GM19455 (cell line): ENCODE measurements around the gene SPEN.
A peak's percentile ranks its signal among the peaks of the same experiment; 100 is the strongest.

ENCODE experiments used
- ATAC-seq: cut with Tn5 transposase; IDR thresholded peaks from one replicate; pipeline ENCODE4 v1.9.1; 2021; ENCODE audit not compliant: unreplicated experiment

The SPEN gene

GRCh38 chr1:15945832-15946448 lies 98.4 kb downstream of the SPEN start:
- no peak for ATAC-seq

DNA sequence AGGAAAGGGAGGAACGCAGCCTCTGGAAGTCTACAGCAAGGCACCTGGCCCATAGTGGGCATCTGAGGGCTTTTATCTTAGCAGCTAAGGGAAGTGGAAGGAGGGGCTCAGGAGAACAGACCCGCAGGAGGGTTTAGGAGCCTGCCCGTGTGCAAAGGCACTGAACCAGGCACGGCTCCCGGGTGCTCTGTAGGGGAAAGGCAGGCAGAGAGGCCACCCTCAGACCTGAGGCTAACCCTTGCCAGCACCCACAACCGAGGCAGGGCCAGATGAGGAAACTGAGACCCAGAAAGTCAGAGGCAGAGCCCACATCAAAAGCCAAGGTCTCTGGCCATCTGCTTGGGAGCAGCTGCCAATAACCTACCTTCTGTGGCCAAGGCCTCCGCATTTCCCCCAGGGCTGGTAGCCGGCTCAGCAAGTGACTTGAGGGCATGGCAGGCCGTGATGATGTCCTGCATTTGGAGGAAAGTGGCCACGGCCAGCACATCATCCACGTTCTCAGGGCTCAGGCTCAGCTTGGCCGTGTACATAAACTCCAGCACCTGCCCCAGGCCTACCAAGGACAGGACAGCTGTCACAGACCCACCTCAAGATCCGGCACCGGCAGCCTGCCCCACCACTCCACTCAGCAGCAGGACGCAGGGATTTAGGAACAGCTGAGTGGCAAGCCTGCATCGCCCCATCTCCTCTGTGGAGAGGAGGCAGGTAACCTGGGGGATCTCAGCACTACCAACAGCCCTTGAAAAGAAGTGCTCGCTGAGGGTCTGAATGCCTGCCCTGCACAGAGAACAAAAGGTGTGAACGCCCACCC lies 99.3 kb downstream of the SPEN start:
- ATAC-seq: no peak

DNA sequence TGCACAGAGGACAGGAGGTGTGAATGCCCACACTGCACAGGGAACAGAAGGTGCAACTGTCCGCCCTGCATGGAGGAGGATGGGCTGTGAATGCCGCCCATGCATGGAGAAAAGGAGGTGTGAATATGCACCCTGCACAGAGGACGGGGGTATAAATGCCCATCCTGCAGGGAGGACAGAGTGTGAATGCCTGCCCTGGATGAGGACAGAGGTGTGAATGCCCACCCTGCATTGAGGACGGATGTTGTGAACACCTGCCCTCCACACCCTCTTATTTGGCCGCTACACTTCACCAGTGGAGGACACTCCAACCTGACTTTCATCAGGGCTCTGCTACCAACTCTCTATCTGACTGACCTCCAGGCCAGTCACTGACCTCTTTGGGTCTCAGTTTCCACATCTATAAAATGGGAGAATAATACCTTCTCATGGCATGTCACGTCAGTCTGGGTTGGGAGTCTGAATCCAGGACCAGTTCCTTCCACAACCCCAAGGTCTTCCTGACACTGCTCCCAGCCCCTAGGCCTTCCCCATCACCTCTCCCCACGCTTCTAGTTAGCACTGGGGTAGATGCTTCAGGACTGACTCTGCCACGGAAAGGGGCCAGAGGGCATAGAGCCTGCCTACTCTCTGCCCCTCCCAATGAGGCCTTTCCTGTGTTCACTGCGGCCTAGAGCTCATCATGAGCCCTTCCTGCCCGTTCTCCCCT lies 100.0 kb downstream of the SPEN start:
- ATAC-seq: no peak

DNA sequence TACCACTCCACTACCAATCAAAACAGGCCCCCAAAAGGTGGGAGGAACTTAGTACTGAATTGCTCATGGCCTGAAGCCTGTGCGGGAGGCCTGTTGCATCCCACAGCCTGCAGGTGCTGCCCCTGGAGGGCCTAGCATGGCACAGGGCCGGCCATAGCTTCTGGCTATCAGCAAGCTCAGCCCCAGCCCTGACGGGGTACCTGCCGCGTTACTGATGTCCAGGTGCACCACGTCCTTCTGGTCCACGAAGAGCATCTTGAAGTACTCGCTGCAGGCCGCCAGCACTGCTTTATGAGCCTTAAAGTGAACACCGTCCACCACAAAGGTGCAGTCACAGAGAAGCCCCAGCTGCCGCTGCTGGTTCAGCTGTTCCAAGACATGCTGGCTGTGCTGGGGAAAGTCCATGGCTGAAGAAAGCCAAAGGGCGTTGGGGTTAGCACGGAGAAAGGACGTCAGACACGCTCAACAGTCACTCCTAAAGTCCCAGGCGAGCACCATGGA lies 100.6 kb downstream of the SPEN start:
- no peak for ATAC-seq

DNA sequence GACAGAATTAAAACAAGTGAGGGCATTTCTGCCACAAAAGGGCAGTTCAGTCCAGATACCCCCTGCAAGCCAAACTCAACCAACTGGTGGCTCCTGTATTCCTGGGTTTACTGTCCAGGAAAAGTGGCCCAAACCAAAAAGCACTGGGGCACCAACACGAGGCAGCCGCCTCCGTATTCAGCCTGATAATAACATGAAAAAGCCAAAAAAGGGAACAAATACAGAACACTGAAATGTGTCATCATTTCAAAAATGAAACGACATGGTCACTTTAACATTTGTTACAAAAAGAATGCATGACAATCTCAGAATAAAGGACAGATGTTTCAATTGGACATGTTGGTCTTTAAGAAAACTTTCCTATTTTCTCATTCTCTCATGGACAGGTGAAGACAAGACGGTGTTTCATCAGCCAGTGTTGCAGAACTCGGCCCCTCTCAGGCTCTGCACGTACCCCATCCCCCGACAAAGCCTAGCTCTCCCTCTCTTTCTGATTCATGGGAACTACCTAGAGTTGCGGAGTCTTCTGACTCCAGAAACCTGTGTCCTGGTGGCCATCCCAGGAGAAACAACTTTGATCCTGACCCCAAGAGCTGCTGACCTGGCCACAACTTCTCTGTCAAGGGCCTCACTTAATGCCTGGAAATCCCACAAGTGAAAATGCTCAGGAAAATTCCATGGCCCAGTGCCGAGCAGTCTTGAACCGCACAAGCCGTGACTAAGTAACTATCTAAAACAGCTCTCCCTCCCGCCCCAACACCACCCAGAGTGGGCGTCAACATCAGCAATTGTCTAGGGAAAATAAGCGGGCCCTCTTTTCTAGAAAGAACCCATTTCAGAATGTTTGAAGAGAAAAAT lies 101.3 kb downstream of the SPEN start:
- ATAC-seq: peak; percentile 1

- ATAC-seq: peak; percentile 76
Measured at GRCh38 chr1:15949453-15950245, 102.1 kb downstream of the SPEN start.

- no peak for ATAC-seq
Measured at GRCh38 chr1:15950302-15950701, 102.8 kb downstream of the SPEN start.

DNA sequence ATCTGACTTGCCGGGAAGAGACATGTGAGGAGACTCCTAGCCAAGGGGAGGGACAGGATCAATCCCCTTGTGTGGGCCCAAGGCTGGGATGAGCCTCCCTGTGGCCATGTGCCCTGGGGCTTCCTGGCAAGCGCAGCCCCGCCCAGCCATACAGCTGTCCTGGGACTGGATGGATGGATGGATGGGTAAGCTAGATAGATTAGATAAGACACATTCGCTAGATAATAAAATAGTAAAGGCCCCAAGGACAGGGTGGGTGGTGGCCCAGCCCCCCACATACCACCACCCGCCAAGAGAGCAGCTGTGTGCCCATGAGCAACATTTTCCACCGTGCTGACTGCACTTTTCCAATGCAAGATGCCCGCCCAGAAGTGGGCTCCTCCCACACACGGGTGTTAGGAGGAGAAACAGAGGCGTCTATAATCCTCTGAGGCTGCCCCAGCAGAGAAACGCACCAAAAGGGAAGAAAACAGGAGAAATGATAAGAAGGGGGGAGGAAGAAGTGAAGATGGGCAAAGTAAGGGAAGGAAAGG lies 103.3 kb downstream of the SPEN start:
- no peak for ATAC-seq

DNA sequence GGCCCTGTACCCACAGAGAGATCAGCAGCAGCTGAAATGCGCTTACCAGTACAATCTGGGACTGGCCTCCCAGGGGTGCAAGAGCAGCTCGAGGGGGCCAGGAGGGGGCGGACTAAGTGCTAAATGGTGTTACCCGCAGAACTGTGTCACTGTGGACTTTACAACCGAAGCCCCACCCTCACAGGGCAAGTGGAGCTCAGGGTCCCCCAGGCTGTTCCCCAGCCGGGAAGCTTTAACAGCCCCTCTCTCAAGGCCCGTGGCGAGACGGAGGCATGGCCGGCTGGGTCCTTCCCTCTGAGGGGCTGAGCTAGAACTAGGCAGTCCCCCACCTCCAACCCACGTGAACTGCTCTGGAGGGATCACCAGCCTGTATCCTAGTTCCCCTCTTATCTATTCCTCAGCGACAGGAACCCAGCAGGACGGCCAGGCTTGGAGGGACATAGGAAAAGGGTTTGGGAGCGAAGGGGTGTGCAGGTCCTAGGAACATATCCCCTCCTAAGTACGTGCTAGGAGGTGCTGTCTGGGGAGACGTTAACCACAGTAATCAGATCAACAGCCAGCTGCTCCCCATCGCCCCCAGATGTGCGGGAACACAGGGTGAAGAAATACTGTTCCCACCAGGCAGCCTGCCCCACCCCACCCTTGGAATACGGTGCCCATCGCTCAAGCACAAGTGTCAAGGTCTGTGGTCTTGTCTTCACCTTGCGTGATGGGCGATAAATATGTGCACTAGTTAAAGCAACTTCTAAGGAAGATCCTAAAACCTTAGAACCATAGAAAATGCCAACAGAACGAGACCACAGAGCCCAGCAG lies 104.0 kb downstream of the SPEN start:
- no peak for ATAC-seq

- no peak for ATAC-seq
Measured at GRCh38 chr1:15952317-15953258, 105.1 kb downstream of the SPEN start.

DNA sequence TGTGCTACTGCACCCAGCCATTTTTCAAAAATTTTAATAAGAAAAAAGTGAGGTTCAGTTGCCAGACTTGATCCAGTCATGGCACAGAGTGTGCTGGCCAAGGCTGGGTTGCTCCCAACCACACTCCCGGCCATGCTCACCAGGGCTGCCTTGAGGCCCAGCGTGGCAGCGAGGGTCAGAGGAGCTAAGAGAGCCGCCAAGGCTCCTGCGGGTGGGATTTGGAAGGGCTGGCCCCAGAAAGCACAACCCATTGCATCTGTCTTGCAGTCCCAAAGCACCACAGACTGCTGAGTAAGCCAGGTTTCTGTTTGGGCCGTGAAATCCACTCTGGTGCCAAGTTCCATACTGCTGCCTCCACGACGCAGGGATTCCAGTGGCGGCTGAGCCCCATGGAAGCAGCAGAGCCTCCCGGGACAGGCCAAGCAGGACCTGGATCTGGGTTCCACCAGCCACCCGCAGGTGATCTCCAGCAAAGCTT lies 105.8 kb downstream of the SPEN start:
- no peak for ATAC-seq

DNA sequence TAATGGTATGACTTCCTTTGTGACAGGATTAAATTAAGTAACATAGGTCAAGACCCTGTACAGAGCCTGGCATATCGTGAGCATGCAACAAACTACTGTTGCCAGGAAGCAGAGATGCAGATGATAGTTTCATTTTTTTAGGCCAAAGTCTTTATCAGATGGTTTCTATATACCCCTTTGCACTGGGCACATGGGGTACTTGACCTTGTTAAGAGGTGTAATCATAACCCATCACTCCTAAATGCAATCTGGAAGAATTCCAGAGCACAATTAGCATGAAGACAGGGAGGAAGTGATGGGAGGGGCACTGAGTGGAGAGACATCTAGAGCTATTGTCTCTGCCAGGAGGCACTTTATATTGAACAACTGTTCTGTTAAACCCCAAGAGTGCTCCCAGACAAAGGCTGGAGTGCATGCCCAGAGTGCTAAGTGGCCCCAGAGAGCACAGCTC lies 106.3 kb downstream of the SPEN start:
- ATAC-seq: no peak

DNA sequence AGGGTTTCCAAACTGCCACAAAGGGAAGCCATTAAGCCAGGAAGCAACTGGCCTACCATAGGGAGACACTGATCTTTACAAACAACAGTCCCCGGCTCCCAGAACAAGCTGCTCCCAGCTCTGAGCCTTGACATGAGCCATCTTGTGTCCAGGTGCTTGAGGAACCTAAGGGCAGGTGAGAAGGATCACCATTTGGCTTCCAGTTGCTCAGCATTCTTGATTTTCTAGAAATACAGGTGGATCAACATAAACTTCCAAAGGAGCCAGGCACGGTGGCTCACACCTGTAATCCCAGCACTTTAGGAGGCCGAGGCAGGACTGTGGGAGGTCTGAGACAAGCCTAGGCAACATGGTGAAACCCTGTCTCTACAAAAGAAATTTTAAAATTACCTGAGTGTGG lies 106.8 kb downstream of the SPEN start:
- no peak for ATAC-seq

- ATAC-seq: no peak
Measured at GRCh38 chr1:15955552-15955951, 108.0 kb downstream of the SPEN start.

DNA sequence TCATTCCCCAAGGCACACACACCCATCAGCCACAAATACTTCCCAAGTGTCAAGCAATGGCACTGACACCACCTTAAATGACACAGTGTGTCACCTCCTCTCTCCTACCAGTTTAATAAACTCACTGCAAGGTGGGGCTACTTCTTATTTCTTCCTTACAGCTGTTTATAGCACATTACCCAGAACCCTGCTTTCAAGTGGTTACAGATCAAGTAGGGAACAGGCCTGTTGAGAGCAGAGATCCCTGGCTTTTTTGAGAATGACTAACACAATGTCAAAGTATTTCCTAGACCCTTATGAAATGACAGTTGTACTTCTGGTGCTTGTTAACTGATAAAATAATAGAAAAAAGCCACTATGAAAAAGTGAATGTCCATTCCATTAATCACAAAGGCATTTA lies 108.6 kb downstream of the SPEN start:
- ATAC-seq: no peak

DNA sequence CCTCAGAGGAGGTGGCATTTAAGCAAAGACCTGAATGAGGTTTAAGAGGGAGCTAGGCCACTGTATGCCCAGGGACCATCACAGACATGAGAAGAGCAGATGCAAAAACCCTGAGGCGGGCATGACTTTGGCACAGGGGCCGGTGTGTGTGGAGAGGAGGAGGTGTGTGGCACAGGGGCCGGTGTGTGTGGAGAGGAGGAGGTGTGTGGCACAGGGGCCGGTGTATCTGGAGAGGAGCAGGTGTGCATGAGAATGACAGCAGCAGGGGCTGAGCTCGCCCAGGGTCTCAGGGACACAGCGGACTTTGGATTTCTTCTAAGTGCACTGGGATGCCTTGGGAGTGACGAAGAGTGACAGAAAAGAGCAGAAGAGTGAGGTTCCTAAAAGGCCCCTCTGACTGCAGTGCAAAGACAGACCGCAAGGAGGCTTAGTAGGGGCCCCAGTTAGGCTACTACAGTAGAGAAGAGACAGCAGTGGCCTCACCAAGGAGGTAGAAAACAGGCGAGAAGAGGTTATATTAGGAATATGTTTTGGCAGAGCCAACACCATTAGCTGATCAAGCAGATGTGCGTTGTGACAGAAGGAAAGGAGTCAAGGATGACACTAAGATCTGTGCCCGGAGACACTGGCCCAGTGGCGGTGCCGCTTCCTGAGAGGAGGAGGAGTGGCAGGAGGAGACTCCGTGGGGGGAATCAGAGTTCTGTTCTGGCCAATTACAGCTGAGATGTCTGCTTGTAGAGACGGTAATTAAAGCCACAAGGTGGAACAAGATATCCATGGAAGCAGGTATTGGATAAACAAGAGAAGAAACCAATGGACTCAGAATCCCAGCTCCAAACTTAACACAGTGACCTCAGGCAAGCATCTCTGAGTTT lies 110.0 kb downstream of the SPEN start:
- no peak for ATAC-seq

GRCh38 chr1:15958111-15958510 lies 110.6 kb downstream of the SPEN start:
- no peak for ATAC-seq
